ENCODE data around the gene MCU. TPM values are rescaled to one million over a fixed set of nuclear protein-coding genes. Genes with fewer than 3 reads are reported as not detected.

Gene MCU
- total RNA-seq, 1 experiment from 2014 or later: 26.8 TPM

GRCh38 chr10:72879245-72879644 is 187.3 kb downstream of the MCU start:
- no peaks in the 10 kb centered on the region for H3K27me3 ChIP-seq (ENCODE audit: insufficient read depth, low read length)
- TF ChIP-seq EZH2 (IDR thresholded peaks at IDR 0.05) (no peak), REST (IDR thresholded peaks at IDR 0.05; ENCODE audit: low read depth) (no peak), ZNF274 (IDR thresholded peaks at IDR 0.05; ENCODE audit: low read depth, low read length) (no peak), JUND (IDR thresholded peaks at IDR 0.05) (no peak), ATF3 (IDR thresholded peaks at IDR 0.05) (no peak), SP1 (IDR thresholded peaks at IDR 0.05; ENCODE audit: low read depth) (no peak), ZFX (IDR thresholded peaks at IDR 0.05) (no peak), POLR2AphosphoS5 (IDR thresholded peaks at IDR 0.05; ENCODE audit: low read depth, low read length) (no peak), SIN3A (IDR thresholded peaks at IDR 0.05; ENCODE audit: low read depth) (no peak), ZBTB33 (IDR thresholded peaks at IDR 0.05; ENCODE audit: extremely low read depth, insufficient replicate concordance, low read length) (no peak), POLR2A (IDR thresholded peaks at IDR 0.05; ENCODE audit: borderline replicate concordance, extremely low read depth, insufficient read depth, insufficient read length) (no peak), RAD21 (IDR thresholded peaks at IDR 0.05; ENCODE audit: low read depth) (no peak), EZH2phosphoT487 (IDR thresholded peaks at IDR 0.05; ENCODE audit: borderline replicate concordance) (no peak), MAX (IDR thresholded peaks at IDR 0.05) (no peak)
- DNase-seq (ENCODE audit: low read depth, low spot score) (no peak), ATAC-seq (no peak)
- H3K36me3 ChIP-seq (ENCODE audit: control insufficient read depth in 1 of 2, insufficient read depth in 2 of 2, low read length in 2 of 2): peaks cover 0 to 8% of the 10 kb centered on the region in 2 experiments; a peak in 1 of 4 replicates
- no peaks in the 10 kb centered on the region for H3K9me2 ChIP-seq (ENCODE audit: insufficient read depth)
- POLR2A ChIA-PET: no interaction called here
- H4K20me1 ChIP-seq (ENCODE audit: insufficient read depth): no peaks in the 10 kb centered on the region
- H3K9me3 ChIP-seq (ENCODE audit: control insufficient read depth in 1 of 2, insufficient read depth in 1 of 2, low read depth in 1 of 2, low read length in 2 of 2): peaks cover 0 to 4% of the 10 kb centered on the region in 2 experiments; a peak in 1 of 4 replicates
- H2AFZ ChIP-seq (ENCODE audit: low read depth, low read length, poor library complexity, severe bottlenecking): no peak overlapping the region
- H3K79me2 ChIP-seq (ENCODE audit: insufficient read depth, low read length): no peaks in the 10 kb centered on the region
- intact Hi-C loops (cut with micrococcal nuclease): no loop called here
- no peak overlapping the region for H3K27ac ChIP-seq (ENCODE audit: low read depth, low read length)
- H3K4me1 ChIP-seq (ENCODE audit: control insufficient read depth in 1 of 2, insufficient read depth in 2 of 2, low read length in 2 of 2): no peaks in the 10 kb centered on the region
- no peak overlapping the region for H3K4me2 ChIP-seq (ENCODE audit: low read length)
- RAD21 ChIA-PET (ENCODE audit: low non-redundant PET in 1 of 2, low total read pairs in 2 of 2, uncharacterized antibody in 2 of 2, unreplicated experiment in 2 of 2): no interaction called here
- no peak overlapping the region for H3K9ac ChIP-seq (ENCODE audit: low read length)
- BruUV-seq (replicated peaks): no TSS peak
- CTCF ChIA-PET: no interaction called here
- no peak overlapping the region for H3K4me3 ChIP-seq (replicated peaks in 1 of 2; ENCODE audit: low read depth in 1 of 2, low read length in 2 of 2)

Measured in HCT116 (cell line).